ENCODE measurements around the gene FCRLB.

The FCRLB gene

DNA sequence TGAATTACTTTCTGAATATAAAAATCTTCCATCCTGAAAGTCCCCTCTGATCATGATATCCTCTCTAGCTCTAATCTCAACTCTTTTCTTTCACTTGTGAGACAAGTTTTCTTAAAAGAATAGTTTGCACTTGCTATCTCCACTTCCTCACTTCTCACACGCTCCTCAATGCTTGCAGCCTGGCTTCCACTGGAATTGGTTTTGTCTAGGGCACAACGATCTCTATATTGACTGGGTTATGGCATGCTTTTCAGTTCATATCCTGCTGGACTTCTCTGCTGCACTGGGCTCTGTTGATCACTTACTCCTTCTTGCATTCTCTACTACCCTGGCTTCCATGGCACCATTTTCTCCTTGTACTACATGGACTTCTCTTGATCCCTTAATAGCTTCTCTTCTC is 13.8 kb upstream of the FCRLB start:
- no peaks in the 10 kb centered on the region for H3K36me3 ChIP-seq (ENCODE audit: control insufficient read depth in 2 of 2, insufficient read depth in 1 of 2, low read length in 2 of 2)
- H3K4me3 ChIP-seq (ENCODE audit: low read depth, low read length): no peak overlapping the region
- no peak for TF ChIP-seq ZNF621 (tag by site-specific recombination; IDR thresholded peaks at IDR 0.05)
- TF ChIP-seq KLF16 (tag by site-specific recombination; IDR thresholded peaks at IDR 0.05): no peak
- TF ChIP-seq MZF1 (tag by site-specific recombination; IDR thresholded peaks at IDR 0.05; ENCODE audit: borderline replicate concordance): no peak
- TF ChIP-seq, protein P1, sequence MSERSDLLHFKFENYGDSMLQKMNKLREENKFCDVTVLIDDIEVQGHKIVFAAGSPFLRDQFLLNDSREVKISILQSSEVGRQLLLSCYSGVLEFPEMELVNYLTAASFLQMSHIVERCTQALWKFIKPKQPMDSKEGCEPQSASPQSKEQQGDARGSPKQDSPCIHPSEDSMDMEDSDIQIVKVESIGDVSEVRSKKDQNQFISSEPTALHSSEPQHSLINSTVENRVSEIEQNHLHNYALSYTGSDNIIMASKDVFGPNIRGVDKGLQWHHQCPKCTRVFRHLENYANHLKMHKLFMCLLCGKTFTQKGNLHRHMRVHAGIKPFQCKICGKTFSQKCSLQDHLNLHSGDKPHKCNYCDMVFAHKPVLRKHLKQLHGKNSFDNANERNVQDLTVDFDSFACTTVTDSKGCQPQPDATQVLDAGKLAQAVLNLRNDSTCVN (tag by site-specific recombination; optimal IDR thresholded peaks at IDR 0.05): no peak
- no peak for TF ChIP-seq ZNF585B (tag by site-specific recombination; IDR thresholded peaks at IDR 0.05)
- TF ChIP-seq ZNF555 (tag by site-specific recombination; conservative IDR thresholded peaks at IDR 0.05): no peak
- TF ChIP-seq, protein P2, sequence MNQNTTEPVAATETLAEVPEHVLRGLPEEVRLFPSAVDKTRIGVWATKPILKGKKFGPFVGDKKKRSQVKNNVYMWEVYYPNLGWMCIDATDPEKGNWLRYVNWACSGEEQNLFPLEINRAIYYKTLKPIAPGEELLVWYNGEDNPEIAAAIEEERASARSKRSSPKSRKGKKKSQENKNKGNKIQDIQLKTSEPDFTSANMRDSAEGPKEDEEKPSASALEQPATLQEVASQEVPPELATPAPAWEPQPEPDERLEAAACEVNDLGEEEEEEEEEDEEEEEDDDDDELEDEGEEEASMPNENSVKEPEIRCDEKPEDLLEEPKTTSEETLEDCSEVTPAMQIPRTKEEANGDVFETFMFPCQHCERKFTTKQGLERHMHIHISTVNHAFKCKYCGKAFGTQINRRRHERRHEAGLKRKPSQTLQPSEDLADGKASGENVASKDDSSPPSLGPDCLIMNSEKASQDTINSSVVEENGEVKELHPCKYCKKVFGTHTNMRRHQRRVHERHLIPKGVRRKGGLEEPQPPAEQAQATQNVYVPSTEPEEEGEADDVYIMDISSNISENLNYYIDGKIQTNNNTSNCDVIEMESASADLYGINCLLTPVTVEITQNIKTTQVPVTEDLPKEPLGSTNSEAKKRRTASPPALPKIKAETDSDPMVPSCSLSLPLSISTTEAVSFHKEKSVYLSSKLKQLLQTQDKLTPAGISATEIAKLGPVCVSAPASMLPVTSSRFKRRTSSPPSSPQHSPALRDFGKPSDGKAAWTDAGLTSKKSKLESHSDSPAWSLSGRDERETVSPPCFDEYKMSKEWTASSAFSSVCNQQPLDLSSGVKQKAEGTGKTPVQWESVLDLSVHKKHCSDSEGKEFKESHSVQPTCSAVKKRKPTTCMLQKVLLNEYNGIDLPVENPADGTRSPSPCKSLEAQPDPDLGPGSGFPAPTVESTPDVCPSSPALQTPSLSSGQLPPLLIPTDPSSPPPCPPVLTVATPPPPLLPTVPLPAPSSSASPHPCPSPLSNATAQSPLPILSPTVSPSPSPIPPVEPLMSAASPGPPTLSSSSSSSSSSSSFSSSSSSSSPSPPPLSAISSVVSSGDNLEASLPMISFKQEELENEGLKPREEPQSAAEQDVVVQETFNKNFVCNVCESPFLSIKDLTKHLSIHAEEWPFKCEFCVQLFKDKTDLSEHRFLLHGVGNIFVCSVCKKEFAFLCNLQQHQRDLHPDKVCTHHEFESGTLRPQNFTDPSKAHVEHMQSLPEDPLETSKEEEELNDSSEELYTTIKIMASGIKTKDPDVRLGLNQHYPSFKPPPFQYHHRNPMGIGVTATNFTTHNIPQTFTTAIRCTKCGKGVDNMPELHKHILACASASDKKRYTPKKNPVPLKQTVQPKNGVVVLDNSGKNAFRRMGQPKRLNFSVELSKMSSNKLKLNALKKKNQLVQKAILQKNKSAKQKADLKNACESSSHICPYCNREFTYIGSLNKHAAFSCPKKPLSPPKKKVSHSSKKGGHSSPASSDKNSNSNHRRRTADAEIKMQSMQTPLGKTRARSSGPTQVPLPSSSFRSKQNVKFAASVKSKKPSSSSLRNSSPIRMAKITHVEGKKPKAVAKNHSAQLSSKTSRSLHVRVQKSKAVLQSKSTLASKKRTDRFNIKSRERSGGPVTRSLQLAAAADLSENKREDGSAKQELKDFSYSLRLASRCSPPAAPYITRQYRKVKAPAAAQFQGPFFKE (tag by site-specific recombination; IDR thresholded peaks at IDR 0.05; ENCODE audit: borderline replicate concordance): no peak
- CTCF ChIA-PET: interaction anchor here (0.9 to 1.6 kb wide), 2 partner anchors 18 to 37 kb away, joined by 4 to 5 read pairs; no protein-coding TSS in a partner anchor
- no peaks in the 10 kb centered on the region for H3K4me1 ChIP-seq (ENCODE audit: control insufficient read depth, insufficient read depth, low read length)
- H3K27ac ChIP-seq (ENCODE audit: extremely low read depth, low read depth, low read length): no peak overlapping the region
- POLR2A ChIA-PET: interaction anchor here (1.6 kb wide), 1 partner anchor 19 kb away, joined by 6 read pairs; no protein-coding TSS in a partner anchor
- H3K9me3 ChIP-seq (ENCODE audit: control insufficient read depth, insufficient read depth, low read depth, low read length): no peaks in the 10 kb centered on the region

DNA sequence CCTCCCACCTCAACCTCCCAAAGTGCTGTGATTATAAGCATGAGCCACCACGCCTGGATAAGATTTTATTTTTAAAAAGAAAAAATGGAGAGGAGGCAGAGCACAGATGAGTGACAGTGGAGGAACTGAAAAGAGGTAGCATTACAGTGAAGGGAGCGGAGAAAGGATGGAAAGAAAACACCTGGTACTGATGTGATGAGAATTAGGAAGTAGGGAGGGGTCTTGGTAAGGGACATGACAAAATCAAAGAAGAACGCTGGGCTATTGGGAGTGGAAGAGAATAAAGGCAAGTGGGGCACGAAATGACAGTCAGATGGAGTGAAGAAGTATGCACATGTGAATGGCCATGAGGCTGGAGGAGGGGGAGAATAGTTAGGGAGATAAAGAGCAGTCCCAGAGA is 12.0 kb upstream of the FCRLB start:
- Histone ChIP-seq H3K9me3 (ENCODE audit: control insufficient read depth, insufficient read depth, low read depth, low read length) (no peaks in the 10 kb centered on the region), H3K27ac (ENCODE audit: extremely low read depth, low read depth, low read length) (no peak overlapping the region), H3K4me1 (ENCODE audit: control insufficient read depth, insufficient read depth, low read length) (no peaks in the 10 kb centered on the region), H3K4me3 (ENCODE audit: low read depth, low read length) (no peak overlapping the region), H3K36me3 (ENCODE audit: control insufficient read depth in 2 of 2, insufficient read depth in 1 of 2, low read length in 2 of 2) (no peaks in the 10 kb centered on the region)
- ChIA-PET CTCF (interaction anchor here (0.6 to 1.0 kb wide), 3 partner anchors 10 to 631 kb away, joined by 3 to 4 read pairs (median 4); no protein-coding TSS in a partner anchor), POLR2A (no interaction called here)
- TF ChIP-seq ZNF416 (tag by site-specific recombination; IDR thresholded peaks at IDR 0.05) (no peak), ZNF777 (tag by site-specific recombination; IDR thresholded peaks at IDR 0.05; ENCODE audit: borderline replicate concordance) (no peak), ZFP3 (tag by site-specific recombination; IDR thresholded peaks at IDR 0.05; ENCODE audit: low read depth) (no peak), GLI2 (tag by site-specific recombination; IDR thresholded peaks at IDR 0.05; ENCODE audit: borderline replicate concordance, low read depth) (no peak), SCRT1 (tag by site-specific recombination; IDR thresholded peaks at IDR 0.05; ENCODE audit: borderline replicate concordance) (no peak), ZNF155 (tag by site-specific recombination; IDR thresholded peaks at IDR 0.05) (no peak), ZFHX2 (tag by site-specific recombination; conservative IDR thresholded peaks at IDR 0.05) (no peak), ZNF16 (tag by site-specific recombination; IDR thresholded peaks at IDR 0.05; ENCODE audit: low read depth) (no peak), OSR2 (tag by site-specific recombination; IDR thresholded peaks at IDR 0.05) (no peak), ZNF146 (tag by site-specific recombination; IDR thresholded peaks at IDR 0.05) (no peak), ZNF544 (tag by site-specific recombination; IDR thresholded peaks at IDR 0.05) (no peak), ZNF404 (tag by site-specific recombination; IDR thresholded peaks at IDR 0.05) (no peak), ZNF184 (tag by site-specific recombination; IDR thresholded peaks at IDR 0.05) (no peak)
- TF ChIP-seq, protein P3, sequence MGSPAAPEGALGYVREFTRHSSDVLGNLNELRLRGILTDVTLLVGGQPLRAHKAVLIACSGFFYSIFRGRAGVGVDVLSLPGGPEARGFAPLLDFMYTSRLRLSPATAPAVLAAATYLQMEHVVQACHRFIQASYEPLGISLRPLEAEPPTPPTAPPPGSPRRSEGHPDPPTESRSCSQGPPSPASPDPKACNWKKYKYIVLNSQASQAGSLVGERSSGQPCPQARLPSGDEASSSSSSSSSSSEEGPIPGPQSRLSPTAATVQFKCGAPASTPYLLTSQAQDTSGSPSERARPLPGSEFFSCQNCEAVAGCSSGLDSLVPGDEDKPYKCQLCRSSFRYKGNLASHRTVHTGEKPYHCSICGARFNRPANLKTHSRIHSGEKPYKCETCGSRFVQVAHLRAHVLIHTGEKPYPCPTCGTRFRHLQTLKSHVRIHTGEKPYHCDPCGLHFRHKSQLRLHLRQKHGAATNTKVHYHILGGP (tag by site-specific recombination; IDR thresholded peaks at IDR 0.05): no peak
- TF ChIP-seq, protein P4, sequence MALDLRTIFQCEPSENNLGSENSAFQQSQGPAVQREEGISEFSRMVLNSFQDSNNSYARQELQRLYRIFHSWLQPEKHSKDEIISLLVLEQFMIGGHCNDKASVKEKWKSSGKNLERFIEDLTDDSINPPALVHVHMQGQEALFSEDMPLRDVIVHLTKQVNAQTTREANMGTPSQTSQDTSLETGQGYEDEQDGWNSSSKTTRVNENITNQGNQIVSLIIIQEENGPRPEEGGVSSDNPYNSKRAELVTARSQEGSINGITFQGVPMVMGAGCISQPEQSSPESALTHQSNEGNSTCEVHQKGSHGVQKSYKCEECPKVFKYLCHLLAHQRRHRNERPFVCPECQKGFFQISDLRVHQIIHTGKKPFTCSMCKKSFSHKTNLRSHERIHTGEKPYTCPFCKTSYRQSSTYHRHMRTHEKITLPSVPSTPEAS (tag by site-specific recombination; IDR thresholded peaks at IDR 0.05): no peak

All from HEK293 (cell line).